ENCODE measurements around the gene DCP1A.
"Not testable (repeated sequence)": the region's sequence is repeated elsewhere in the genome, so short reads cannot be mapped to it uniquely, and the experiment has no call there.

Gene DCP1A

DNA sequence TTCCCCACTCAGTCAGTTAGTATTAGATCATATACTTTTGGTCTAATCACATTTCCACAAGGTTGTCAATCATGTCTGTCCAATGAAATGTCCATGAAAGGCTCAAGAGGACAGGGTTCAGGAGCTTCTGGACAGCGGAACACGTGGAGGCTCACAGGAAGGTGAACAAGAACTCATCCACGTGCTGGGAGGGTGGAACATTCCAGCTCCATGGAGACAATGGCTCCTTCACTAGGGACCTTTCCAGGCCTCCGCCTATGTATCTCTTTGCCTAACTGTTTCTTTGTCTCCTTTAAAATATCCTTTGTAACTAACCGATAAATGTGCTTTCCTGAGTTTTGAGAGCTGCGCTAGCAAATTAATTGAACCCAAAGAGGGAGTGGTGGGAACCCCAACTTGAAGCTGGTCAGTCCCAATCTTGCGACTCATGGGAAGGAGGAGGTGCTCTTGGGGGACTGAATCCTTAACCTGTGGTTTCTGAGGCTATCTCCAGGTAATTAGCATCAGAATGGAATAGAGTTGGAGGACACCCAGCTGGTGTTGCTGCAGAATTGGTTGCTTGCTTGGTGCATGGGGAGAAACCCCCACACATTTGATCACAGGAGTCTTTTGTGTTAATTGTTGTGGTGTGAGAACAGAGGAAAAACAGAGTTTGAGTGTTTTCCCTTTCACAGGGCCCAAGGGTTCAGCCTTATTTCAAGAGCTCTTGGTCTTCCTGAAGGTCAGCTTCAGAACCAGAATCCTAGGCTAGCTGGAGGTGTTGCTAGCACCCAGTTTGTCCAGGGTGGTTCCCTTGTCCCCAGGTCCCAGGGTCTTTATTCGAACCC is 88.5 kb downstream of the DCP1A start:
- no peaks in the 10 kb centered on the region for H3K9me3 ChIP-seq (ENCODE audit: control insufficient read depth in 2 of 2, low read length in 2 of 2)
- no peak overlapping the region for H3K27ac ChIP-seq (ENCODE audit: low read depth in 2 of 2, low read length in 2 of 2)
- H3K27me3 ChIP-seq (ENCODE audit: control insufficient read depth in 2 of 2, insufficient read depth in 2 of 2, low read length in 2 of 2) = no peaks in the 10 kb centered on the region
- H3K4me3 ChIP-seq (ENCODE audit: low read length in 2 of 2) = no peak overlapping the region
- no peak overlapping the region for H3K9ac ChIP-seq (ENCODE audit: low read depth in 1 of 2, low read length in 2 of 2)
- H3K4me1 ChIP-seq (ENCODE audit: control insufficient read depth in 2 of 2, insufficient read depth in 2 of 2, low read length in 2 of 2) = peaks cover 11 to 13% of the 10 kb centered on the region in 2 donors
- no peaks in the 10 kb centered on the region for H3K36me3 ChIP-seq (ENCODE audit: control insufficient read depth in 2 of 2, insufficient read depth in 2 of 2, low read length in 2 of 2)

GRCh38 chr3:53257465-53257864 is 89.9 kb downstream of the DCP1A start:
- Histone ChIP-seq H3K27me3 (ENCODE audit: control insufficient read depth in 2 of 2, insufficient read depth in 2 of 2, low read length in 2 of 2) (no peaks in the 10 kb centered on the region), H3K4me3 (ENCODE audit: low read length in 2 of 2) (no peak overlapping the region), H3K9me3 (ENCODE audit: control insufficient read depth in 2 of 2, low read length in 2 of 2) (no peaks in the 10 kb centered on the region), H3K27ac (ENCODE audit: low read depth in 2 of 2, low read length in 2 of 2) (no peak overlapping the region), H3K4me1 (ENCODE audit: control insufficient read depth in 2 of 2, insufficient read depth in 2 of 2, low read length in 2 of 2) (peaks cover 15 to 20% of the 10 kb centered on the region in 2 donors), H3K36me3 (ENCODE audit: control insufficient read depth in 2 of 2, insufficient read depth in 2 of 2, low read length in 2 of 2) (no peaks in the 10 kb centered on the region), H3K9ac (ENCODE audit: low read depth in 1 of 2, low read length in 2 of 2) (no peak overlapping the region)

DNA sequence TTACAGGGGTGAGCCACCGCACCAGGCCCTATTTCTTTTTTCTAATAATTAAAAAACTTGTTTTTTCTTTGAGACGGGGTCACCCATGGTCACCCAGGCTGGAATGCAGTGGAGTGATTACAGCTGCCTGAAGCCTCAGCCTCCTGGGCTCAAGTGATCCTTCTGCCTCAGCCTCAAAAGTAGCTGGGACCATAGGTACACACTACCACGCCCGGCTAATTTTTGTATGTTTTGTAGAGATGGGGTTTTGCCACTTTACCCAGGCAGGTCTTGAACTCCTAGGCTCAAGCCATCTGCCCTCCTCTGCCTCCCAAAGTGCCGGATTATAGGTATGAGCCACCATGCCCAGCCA is 90.7 kb downstream of the DCP1A start:
- no peak overlapping the region for H3K9ac ChIP-seq (ENCODE audit: low read depth in 1 of 2, low read length in 2 of 2)
- no peak overlapping the region for H3K4me3 ChIP-seq (ENCODE audit: low read length in 2 of 2)
- no peaks in the 10 kb centered on the region for H3K9me3 ChIP-seq (ENCODE audit: control insufficient read depth in 2 of 2, low read length in 2 of 2)
- H3K27me3 ChIP-seq (ENCODE audit: control insufficient read depth in 2 of 2, insufficient read depth in 2 of 2, low read length in 2 of 2) = no peaks in the 10 kb centered on the region
- no peak overlapping the region for H3K27ac ChIP-seq (ENCODE audit: low read depth in 2 of 2, low read length in 2 of 2)
- no peaks in the 10 kb centered on the region for H3K36me3 ChIP-seq (ENCODE audit: control insufficient read depth in 2 of 2, insufficient read depth in 2 of 2, low read length in 2 of 2)
- H3K4me1 ChIP-seq (ENCODE audit: control insufficient read depth in 2 of 2, insufficient read depth in 2 of 2, low read length in 2 of 2) = peaks cover 15 to 22% of the 10 kb centered on the region in 2 donors

DNA sequence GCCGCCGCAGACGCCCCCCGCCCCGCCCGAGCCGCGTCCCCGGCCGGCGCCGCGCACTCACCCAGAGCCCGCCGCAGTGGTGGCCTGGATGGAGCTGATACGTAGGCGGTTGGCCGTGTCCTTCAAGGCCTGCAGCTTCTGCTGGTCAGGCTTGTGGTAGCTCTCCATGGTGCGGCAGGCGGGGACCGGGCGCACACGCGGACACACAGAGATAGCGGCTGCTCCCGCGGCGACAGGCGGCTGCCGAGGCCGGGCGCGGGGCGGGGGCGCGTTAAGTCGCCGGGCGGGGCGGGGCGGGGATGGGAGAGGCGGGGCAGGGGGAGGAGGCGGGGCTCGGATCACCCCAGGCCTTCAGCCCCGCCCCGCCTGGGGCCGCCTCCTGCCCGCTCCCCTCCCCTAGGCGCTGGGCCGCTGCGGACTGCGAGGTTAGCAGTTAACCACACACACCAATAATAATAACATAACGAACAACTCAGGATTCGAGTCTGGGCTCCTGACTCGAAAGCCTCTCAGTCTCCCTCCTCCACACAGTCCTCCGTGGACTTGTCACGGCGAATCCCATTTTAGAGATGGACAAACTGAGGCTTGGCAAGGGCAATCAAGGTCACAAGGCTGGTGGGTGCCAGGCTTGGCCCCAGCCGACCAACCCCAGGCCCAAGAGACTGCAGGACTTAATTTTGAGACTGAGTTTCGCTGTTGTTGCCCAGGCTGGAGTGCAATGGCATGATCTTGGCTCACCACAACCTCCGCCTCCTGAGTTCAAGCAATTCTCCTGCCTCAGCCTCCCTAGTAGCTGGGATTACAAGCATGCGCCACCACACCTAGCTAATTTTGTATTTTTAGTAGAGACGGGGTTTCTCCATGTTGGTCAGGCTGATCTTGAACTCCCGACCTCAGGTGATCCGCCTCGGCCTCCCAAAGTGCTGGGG is 91.3 kb downstream of the DCP1A start, which contains the start of gene TKT:
TKT (minus strand) TSS at position 248 of the 929 bp plus-strand sequence; CDS start at position 168, 80 bp downstream.
- Histone ChIP-seq H3K27me3 (ENCODE audit: control insufficient read depth in 2 of 2, insufficient read depth in 2 of 2, low read length in 2 of 2) (no peaks in the 10 kb centered on the region), H3K4me1 (ENCODE audit: control insufficient read depth in 2 of 2, insufficient read depth in 2 of 2, low read length in 2 of 2) (peaks cover 15 to 22% of the 10 kb centered on the region in 2 donors), H3K36me3 (ENCODE audit: control insufficient read depth in 2 of 2, insufficient read depth in 2 of 2, low read length in 2 of 2) (no peaks in the 10 kb centered on the region), H3K9me3 (ENCODE audit: control insufficient read depth in 2 of 2, low read length in 2 of 2) (no peaks in the 10 kb centered on the region), H3K27ac (ENCODE audit: low read depth in 2 of 2, low read length in 2 of 2) (peak within 1 kb of the TSS; percentile 90 to 92), H3K4me3 (ENCODE audit: low read length in 2 of 2) (peak within 1 kb of the TSS; percentile 83 to 85), H3K9ac (ENCODE audit: low read depth in 1 of 2, low read length in 2 of 2) (peak within 1 kb of the TSS; percentile 76 to 84)

DNA sequence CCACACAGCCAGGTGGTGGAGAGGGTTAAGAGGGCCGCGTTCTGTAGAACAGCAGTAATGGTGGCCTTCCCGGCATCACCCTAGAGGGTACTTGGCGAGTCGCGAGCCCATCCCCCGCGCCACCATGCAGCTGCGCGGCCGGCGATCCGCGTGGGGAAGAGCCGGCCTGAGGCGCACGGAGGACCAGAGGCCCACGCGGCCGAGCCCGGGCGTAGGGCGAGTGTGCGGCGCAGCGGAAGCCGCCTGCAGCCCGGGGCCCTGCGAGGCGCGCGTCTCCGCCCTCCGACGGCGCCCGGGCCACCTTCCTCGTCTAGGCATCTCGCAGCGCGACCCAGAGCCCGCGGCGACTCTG is 91.9 kb downstream of the DCP1A start:
- no peaks in the 10 kb centered on the region for H3K9me3 ChIP-seq (ENCODE audit: control insufficient read depth in 2 of 2, low read length in 2 of 2)
- peak overlapping the region; percentile 83 to 85 for H3K4me3 ChIP-seq (ENCODE audit: low read length in 2 of 2)
- H3K4me1 ChIP-seq (ENCODE audit: control insufficient read depth in 2 of 2, insufficient read depth in 2 of 2, low read length in 2 of 2) = peaks cover 17 to 22% of the 10 kb centered on the region in 2 donors
- no peaks in the 10 kb centered on the region for H3K27me3 ChIP-seq (ENCODE audit: control insufficient read depth in 2 of 2, insufficient read depth in 2 of 2, low read length in 2 of 2)
- peak overlapping the region; percentile 90 to 92 for H3K27ac ChIP-seq (ENCODE audit: low read depth in 2 of 2, low read length in 2 of 2)
- H3K36me3 ChIP-seq (ENCODE audit: control insufficient read depth in 2 of 2, insufficient read depth in 2 of 2, low read length in 2 of 2) = no peaks in the 10 kb centered on the region
- peak overlapping the region; percentile 76 to 84 for H3K9ac ChIP-seq (ENCODE audit: low read depth in 1 of 2, low read length in 2 of 2)

GRCh38 chr3:53254509-53255422 is 92.6 kb downstream of the DCP1A start:
- peak overlapping the region; percentile 90 to 92 for H3K27ac ChIP-seq (ENCODE audit: low read depth in 2 of 2, low read length in 2 of 2)
- no peaks in the 10 kb centered on the region for H3K27me3 ChIP-seq (ENCODE audit: control insufficient read depth in 2 of 2, insufficient read depth in 2 of 2, low read length in 2 of 2)
- peaks cover 22% of the 10 kb centered on the region in 2 donors for H3K4me1 ChIP-seq (ENCODE audit: control insufficient read depth in 2 of 2, insufficient read depth in 2 of 2, low read length in 2 of 2)
- no peaks in the 10 kb centered on the region for H3K9me3 ChIP-seq (ENCODE audit: control insufficient read depth in 2 of 2, low read length in 2 of 2)
- H3K9ac ChIP-seq (ENCODE audit: low read depth in 1 of 2, low read length in 2 of 2) = peak overlapping the region; percentile 76 to 84
- peak overlapping the region; percentile 83 to 85 for H3K4me3 ChIP-seq (ENCODE audit: low read length in 2 of 2)
- no peaks in the 10 kb centered on the region for H3K36me3 ChIP-seq (ENCODE audit: control insufficient read depth in 2 of 2, insufficient read depth in 2 of 2, low read length in 2 of 2)

DNA sequence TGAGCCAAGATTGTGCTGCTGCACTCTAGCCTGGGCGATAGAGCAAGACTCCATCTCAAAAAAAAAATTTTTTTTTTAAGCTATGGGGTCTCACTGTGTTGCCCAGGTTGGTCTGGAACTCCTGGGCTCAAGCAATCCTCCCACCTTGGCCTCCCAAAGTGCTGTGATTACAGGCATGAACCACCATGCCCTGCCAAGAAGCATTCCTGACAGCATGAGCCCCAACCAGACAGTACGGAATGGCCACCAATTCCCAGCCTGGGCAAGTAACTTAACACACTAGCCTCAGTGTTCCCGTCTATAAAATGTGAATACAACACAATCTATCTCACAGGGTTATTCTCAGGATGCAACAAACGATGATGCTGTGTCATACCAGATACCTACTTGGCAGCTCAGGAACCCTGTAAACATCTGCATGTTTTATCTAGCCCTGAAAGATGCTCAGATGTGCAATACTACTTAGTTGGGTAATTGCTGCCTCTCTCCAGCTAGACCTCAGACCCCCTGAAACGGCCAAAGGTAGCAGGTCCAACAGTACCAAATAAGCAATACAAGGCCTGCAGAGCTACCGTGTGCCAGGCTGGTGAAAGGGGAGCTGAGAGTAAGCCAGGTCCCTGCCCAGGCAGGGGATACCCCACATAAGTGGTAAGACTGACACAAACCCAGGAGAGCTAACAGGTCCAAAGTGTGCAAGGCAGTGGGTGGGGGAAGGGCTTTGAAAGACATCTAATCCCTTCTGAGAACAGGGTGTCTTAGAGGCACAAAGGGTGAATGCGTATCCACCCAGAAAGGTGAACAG is 93.4 kb downstream of the DCP1A start:
- Histone ChIP-seq H3K36me3 (ENCODE audit: control insufficient read depth in 2 of 2, insufficient read depth in 2 of 2, low read length in 2 of 2) (no peaks in the 10 kb centered on the region), H3K27me3 (ENCODE audit: control insufficient read depth in 2 of 2, insufficient read depth in 2 of 2, low read length in 2 of 2) (no peaks in the 10 kb centered on the region), H3K9me3 (ENCODE audit: control insufficient read depth in 2 of 2, low read length in 2 of 2) (no peaks in the 10 kb centered on the region), H3K27ac (ENCODE audit: low read depth in 2 of 2, low read length in 2 of 2) (peak overlapping the region in 1 of 2 donors; percentile 90), H3K4me3 (ENCODE audit: low read length in 2 of 2) (peak overlapping the region; percentile 83 to 85), H3K4me1 (ENCODE audit: control insufficient read depth in 2 of 2, insufficient read depth in 2 of 2, low read length in 2 of 2) (peaks cover 22% of the 10 kb centered on the region in 2 donors), H3K9ac (ENCODE audit: low read depth in 1 of 2, low read length in 2 of 2) (peak overlapping the region; percentile 71 to 84)

DNA sequence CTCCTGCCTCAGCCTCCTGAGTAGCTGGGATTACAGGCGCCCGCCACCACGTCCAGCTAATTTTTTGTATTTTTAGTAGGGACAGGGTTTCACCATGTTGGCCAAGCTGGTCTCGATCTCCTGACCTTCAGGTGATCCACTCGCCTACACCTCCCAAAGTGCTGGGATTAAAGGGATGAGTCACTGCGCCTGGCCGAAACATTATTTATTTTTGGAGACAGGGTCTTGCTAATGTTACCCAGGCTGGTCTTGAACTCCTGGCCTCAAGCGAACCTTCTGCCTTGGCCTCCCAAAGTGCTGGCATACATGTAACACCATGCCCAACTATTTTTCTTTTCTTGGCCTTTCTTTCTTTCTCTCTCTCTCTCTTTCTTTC is 94.4 kb downstream of the DCP1A start:
- H3K27ac ChIP-seq (ENCODE audit: low read depth in 2 of 2, low read length in 2 of 2); H3K9ac ChIP-seq (ENCODE audit: low read depth in 1 of 2, low read length in 2 of 2); H3K27me3 ChIP-seq (ENCODE audit: control insufficient read depth in 2 of 2, insufficient read depth in 2 of 2, low read length in 2 of 2); H3K36me3 ChIP-seq (ENCODE audit: control insufficient read depth in 2 of 2, insufficient read depth in 2 of 2, low read length in 2 of 2); H3K9me3 ChIP-seq (ENCODE audit: control insufficient read depth in 2 of 2, low read length in 2 of 2); H3K4me3 ChIP-seq (ENCODE audit: low read length in 2 of 2): not testable (repeated sequence)
- peaks cover 24% of the 10 kb centered on the region in 2 donors for H3K4me1 ChIP-seq (ENCODE audit: control insufficient read depth in 2 of 2, insufficient read depth in 2 of 2, low read length in 2 of 2)

Data from mucosa of rectum (tissue), 2 donors.